Liver (tissue), 9 donors: Measurements from ENCODE around the gene ACSM6. TPM values are rescaled to one million over a fixed set of nuclear protein-coding genes. Genes with fewer than 3 reads are reported as not detected.

Experiments
- DNase-seq: peaks from one replicate; pipeline ENCODE4 v3.0.0-alpha.2; 2017; ENCODE audit warnings: low spot score
- H3K27ac ChIP-seq, 2 donors: one replicate each; pipeline ENCODE4 v1.7.0; 2013; ENCODE audit warnings: inconsistent platforms in 2 of 2, low read length in 2 of 2, control low read depth in 1 of 2, low read depth in 1 of 2, mild to moderate bottlenecking in 1 of 2
- H3K27me3 ChIP-seq, 4 donors: one replicate each; pipeline versions ENCODE4 v1.6.1 to v1.7.0; 2013; ENCODE audit warnings: low read length in 3 of 4, inconsistent platforms in 1 of 4, mild to moderate bottlenecking in 1 of 4, moderate library complexity in 1 of 4; ENCODE audit not compliant: control insufficient read depth in 4 of 4, insufficient read depth in 4 of 4
- H3K36me3 ChIP-seq, 4 donors: one replicate each; pipeline versions ENCODE4 v1.6.1 to v1.7.0; 2013; ENCODE audit warnings: low read length in 3 of 4, mild to moderate bottlenecking in 3 of 4, low read depth in 1 of 4, moderate library complexity in 1 of 4; ENCODE audit not compliant: control insufficient read depth in 4 of 4, insufficient read depth in 3 of 4
- H3K4me1 ChIP-seq, 4 donors: one replicate each; pipeline versions ENCODE4 v1.6.1 to v1.7.0; 2013; ENCODE audit warnings: low read length in 3 of 4, mild to moderate bottlenecking in 3 of 4, moderate library complexity in 1 of 4; ENCODE audit not compliant: control insufficient read depth in 4 of 4, insufficient read depth in 4 of 4
- H3K4me3 ChIP-seq, 3 donors: one replicate each; pipeline versions ENCODE4 v1.6.1 to v1.7.0; 2013; ENCODE audit warnings: low read length in 3 of 3, control low read depth in 1 of 3, low read depth in 1 of 3, mild to moderate bottlenecking in 1 of 3
- H3K9ac ChIP-seq, 2 donors: one replicate each; pipeline ENCODE4 v1.7.0; 2013; ENCODE audit warnings: low read length in 2 of 2, mild to moderate bottlenecking in 2 of 2, moderate library complexity in 2 of 2, control low read depth in 1 of 2, low read depth in 1 of 2
- H3K9me3 ChIP-seq, 4 donors: one replicate each; pipeline versions ENCODE4 v1.6.1 to v1.7.0; 2013; ENCODE audit warnings: low read length in 3 of 4; ENCODE audit not compliant: control insufficient read depth in 4 of 4
- EGR1 ChIP-seq, 2 donors: IDR thresholded peaks; 2 replicates each; pipeline ENCODE4 v1.6.1; 2016 to 2018; ENCODE audit warnings: antibody characterized with exemption in 2 of 2, low read depth in 2 of 2
- FOXA1 ChIP-seq: IDR thresholded peaks from 2 replicates; pipeline ENCODE4 v1.6.1; 2016; ENCODE audit warnings: antibody characterized with exemption
- FOXA2 ChIP-seq: IDR thresholded peaks from 2 replicates; pipeline ENCODE4 v1.6.1; 2016; ENCODE audit warnings: antibody characterized with exemption
- GABPA ChIP-seq, 2 donors: IDR thresholded peaks in 1 of 2; conservative IDR thresholded peaks in 1 of 2; 2 replicates each; pipeline ENCODE4 v1.6.1; 2016; ENCODE audit warnings: antibody characterized with exemption in 2 of 2, mild to moderate bottlenecking in 1 of 2, moderate library complexity in 1 of 2
- HNF4A ChIP-seq, 2 donors: conservative IDR thresholded peaks; 2 replicates each; pipeline ENCODE4 v1.6.1; 2016; ENCODE audit warnings: antibody characterized with exemption in 2 of 2, mild to moderate bottlenecking in 2 of 2
- HNF4G ChIP-seq: IDR thresholded peaks from 2 replicates; pipeline ENCODE4 v1.6.1; 2016; ENCODE audit warnings: antibody characterized with exemption
- JUND ChIP-seq, 2 donors: IDR thresholded peaks; 2 replicates each; pipeline ENCODE4 v1.6.1; 2016; ENCODE audit warnings: antibody characterized with exemption in 2 of 2
- NR2F2 ChIP-seq: IDR thresholded peaks from 2 replicates; pipeline ENCODE4 v1.6.1; 2016; ENCODE audit warnings: antibody characterized with exemption
- RAD21 ChIP-seq, 2 donors: IDR thresholded peaks; 2 replicates each; pipeline ENCODE4 v1.6.1; 2016; ENCODE audit warnings: antibody characterized with exemption in 2 of 2, mild to moderate bottlenecking in 2 of 2
- RXRA ChIP-seq, 2 donors: IDR thresholded peaks; 2 replicates each; pipeline ENCODE4 v1.6.1; 2017 to 2018; ENCODE audit warnings: antibody characterized with exemption in 2 of 2, mild to moderate bottlenecking in 1 of 2
- SP1 ChIP-seq: IDR thresholded peaks from 2 replicates; pipeline ENCODE4 v1.6.1; 2018; ENCODE audit warnings: antibody characterized with exemption, mild to moderate bottlenecking
- TAF1 ChIP-seq: conservative IDR thresholded peaks from 2 replicates; pipeline ENCODE4 v1.6.1; 2016; ENCODE audit warnings: antibody characterized with exemption, mild to moderate bottlenecking
- YY1 ChIP-seq: IDR thresholded peaks from 2 replicates; pipeline ENCODE4 v1.6.1; 2016; ENCODE audit warnings: antibody characterized with exemption, mild to moderate bottlenecking
- WGBS: extraction: QIAGEN DNeasy Blood & Tissue Kit; methylation state at CpG from one replicate; pipeline ENCODE4 v1.1.7; 2013; 5-methylcytosine and 5-hydroxymethylcytosine counted together
- polyA plus RNA-seq, 2 donors: library from polyadenylated mRNA; stranded (reverse) in 1 of 2; unstranded in 1 of 2; fragments of 200-250 nt in 1 of 2; fragments of >200 nt in 1 of 2; fragmentation: Nextera tagmentation in 1 of 2; extraction: Ambion mirVana in 1 of 2; gene quantifications; one replicate each; pipeline versions ENCODE4 v1.2.1 to v1.2.3, GENCODE V29; 2013 to 2015
- total RNA-seq, 2 donors: library from RNA; depleted of rRNA; stranded (reverse); fragments of >200 nt; gene quantifications; one replicate each; pipeline ENCODE4 v1.2.3, GENCODE V29; 2014
- TF ChIP-seq, protein P1 (sequence below): IDR thresholded peaks from 2 replicates; pipeline ENCODE4 v1.6.1; 2016; ENCODE audit warnings: antibody characterized with exemption
- TF ChIP-seq, protein P2 (sequence below): fragments of 150-350 bp; IDR thresholded peaks from 2 replicates; pipeline ENCODE4 v1.5.1; 2017; ENCODE audit warnings: improper control_type of control experiment, low read depth, low read length; ENCODE audit not compliant: missing input control
- TF ChIP-seq, protein P3 (sequence below): IDR thresholded peaks from 2 replicates; pipeline ENCODE4 v1.6.1; 2016; ENCODE audit warnings: antibody characterized with exemption
- TF ChIP-seq, protein P4 (sequence below): IDR thresholded peaks from 2 replicates; pipeline ENCODE4 v1.6.1; 2016; ENCODE audit warnings: antibody characterized with exemption
- TF ChIP-seq, protein P5 (sequence below): IDR thresholded peaks from 2 replicates; pipeline ENCODE4 v1.6.1; 2016; ENCODE audit warnings: antibody characterized with exemption, mild to moderate bottlenecking
- donor health status: healthy.
- donor health status: healthy.
- donor health status: healthy.
- donor health status: healthy.
- donor health status: healthy.

Gene ACSM6
- total and polyA plus RNA-seq, 4 donors: not detected

DNA sequence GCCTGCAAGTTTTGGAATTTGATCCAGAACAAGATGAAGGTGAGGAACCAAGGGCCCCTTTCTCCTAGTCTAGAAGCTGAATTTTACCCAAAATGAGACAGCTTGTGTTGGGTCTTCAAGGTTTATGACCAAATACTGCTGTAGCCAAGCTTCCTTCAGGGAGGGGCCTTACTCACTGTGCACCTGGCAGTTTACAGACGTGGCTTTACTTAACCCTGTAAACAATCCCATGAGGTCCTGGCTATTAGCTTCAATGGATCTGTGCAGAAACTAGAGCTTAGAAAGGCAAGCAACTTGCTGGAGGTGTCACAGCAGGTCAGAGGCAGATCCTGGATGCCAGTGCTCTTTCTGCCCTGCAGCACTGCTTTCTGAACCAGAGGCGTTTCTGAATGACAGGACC, 50.1 kb downstream of the ACSM6 start:
- Histone ChIP-seq H3K36me3 (peaks cover 3 to 31% (median 28%) of the 10 kb centered on the region in 4 donors), H3K4me1 (peaks cover 0 to 3% (median 0%) of the 10 kb centered on the region in 4 donors), H3K9ac (no peak overlapping the region), H3K9me3 (no peaks in the 10 kb centered on the region), H3K27me3 (no peaks in the 10 kb centered on the region), H3K4me3 (no peak overlapping the region), H3K27ac (no peak overlapping the region)
- DNase-seq: no peak
- TF ChIP-seq, protein P1, sequence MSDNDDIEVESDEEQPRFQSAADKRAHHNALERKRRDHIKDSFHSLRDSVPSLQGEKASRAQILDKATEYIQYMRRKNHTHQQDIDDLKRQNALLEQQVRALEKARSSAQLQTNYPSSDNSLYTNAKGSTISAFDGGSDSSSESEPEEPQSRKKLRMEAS: no peak
- TF ChIP-seq FOXA2 (no peak), TAF1 (no peak), RAD21 (IDR thresholded peaks at IDR 0.05) (no peak)
- WGBS: 76% methylated on average over 2 of the region's 2 CpGs

DNA sequence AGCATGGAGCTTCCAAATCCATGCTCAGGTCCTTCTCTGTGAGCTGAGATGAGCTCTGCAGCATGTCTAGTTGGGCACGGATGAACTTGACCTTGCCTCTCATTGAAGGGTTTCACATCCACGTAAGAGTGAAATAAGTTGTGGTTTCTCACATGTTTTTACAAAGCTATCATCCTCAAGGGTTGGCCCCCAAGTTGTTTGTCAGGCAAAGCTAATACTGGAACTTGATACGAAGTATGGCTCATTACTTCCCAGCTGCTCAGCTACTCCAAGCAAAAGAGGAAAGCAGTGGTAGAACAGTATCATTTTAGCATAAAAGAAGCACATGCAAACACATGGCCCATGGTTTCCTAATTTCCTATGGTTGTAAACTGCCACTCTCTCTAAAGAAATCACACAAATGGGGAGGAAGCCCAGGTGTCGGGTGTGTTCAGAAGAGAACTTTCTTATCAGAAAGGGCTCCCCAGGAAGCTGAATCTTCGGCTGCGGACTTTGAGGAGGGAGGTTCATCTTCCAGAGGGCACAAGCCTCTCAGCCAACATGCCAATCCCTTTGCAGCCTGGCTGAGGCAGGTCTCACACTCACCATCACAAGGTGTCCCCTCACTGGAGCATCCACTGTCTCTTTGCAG, 51.5 kb downstream of the ACSM6 start:
- Histone ChIP-seq H3K9ac (no peak overlapping the region), H3K4me3 (no peak overlapping the region), H3K27me3 (no peaks in the 10 kb centered on the region), H3K4me1 (peaks cover 0 to 3% (median 0%) of the 10 kb centered on the region in 4 donors), H3K9me3 (no peaks in the 10 kb centered on the region), H3K36me3 (peaks cover 3 to 27% (median 24%) of the 10 kb centered on the region in 4 donors), H3K27ac (no peak overlapping the region)
- no peak for TF ChIP-seq FOXA1
- TF ChIP-seq TAF1: no peak
- TF ChIP-seq, protein P2, sequence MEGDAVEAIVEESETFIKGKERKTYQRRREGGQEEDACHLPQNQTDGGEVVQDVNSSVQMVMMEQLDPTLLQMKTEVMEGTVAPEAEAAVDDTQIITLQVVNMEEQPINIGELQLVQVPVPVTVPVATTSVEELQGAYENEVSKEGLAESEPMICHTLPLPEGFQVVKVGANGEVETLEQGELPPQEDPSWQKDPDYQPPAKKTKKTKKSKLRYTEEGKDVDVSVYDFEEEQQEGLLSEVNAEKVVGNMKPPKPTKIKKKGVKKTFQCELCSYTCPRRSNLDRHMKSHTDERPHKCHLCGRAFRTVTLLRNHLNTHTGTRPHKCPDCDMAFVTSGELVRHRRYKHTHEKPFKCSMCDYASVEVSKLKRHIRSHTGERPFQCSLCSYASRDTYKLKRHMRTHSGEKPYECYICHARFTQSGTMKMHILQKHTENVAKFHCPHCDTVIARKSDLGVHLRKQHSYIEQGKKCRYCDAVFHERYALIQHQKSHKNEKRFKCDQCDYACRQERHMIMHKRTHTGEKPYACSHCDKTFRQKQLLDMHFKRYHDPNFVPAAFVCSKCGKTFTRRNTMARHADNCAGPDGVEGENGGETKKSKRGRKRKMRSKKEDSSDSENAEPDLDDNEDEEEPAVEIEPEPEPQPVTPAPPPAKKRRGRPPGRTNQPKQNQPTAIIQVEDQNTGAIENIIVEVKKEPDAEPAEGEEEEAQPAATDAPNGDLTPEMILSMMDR: no peak
- TF ChIP-seq, protein P3, sequence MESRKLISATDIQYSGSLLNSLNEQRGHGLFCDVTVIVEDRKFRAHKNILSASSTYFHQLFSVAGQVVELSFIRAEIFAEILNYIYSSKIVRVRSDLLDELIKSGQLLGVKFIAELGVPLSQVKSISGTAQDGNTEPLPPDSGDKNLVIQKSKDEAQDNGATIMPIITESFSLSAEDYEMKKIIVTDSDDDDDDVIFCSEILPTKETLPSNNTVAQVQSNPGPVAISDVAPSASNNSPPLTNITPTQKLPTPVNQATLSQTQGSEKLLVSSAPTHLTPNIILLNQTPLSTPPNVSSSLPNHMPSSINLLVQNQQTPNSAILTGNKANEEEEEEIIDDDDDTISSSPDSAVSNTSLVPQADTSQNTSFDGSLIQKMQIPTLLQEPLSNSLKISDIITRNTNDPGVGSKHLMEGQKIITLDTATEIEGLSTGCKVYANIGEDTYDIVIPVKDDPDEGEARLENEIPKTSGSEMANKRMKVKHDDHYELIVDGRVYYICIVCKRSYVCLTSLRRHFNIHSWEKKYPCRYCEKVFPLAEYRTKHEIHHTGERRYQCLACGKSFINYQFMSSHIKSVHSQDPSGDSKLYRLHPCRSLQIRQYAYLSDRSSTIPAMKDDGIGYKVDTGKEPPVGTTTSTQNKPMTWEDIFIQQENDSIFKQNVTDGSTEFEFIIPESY: no peak
- no peak for TF ChIP-seq JUND (IDR thresholded peaks at IDR 0.05)
- TF ChIP-seq GABPA (IDR thresholded peaks at IDR 0.05 in 1 of 2, conservative IDR thresholded peaks at IDR 0.05 in 1 of 2): no peak
- no peak for TF ChIP-seq NR2F2
- no peak for TF ChIP-seq HNF4A (conservative IDR thresholded peaks at IDR 0.05)
- no peak for TF ChIP-seq EGR1 (IDR thresholded peaks at IDR 0.05; ENCODE audit: low read depth in 2 of 2)
- TF ChIP-seq, protein P1: no peak
- TF ChIP-seq RXRA (IDR thresholded peaks at IDR 0.05): no peak
- no peak for TF ChIP-seq RAD21 (IDR thresholded peaks at IDR 0.05)
- no peak for TF ChIP-seq HNF4G
- TF ChIP-seq SP1: no peak
- TF ChIP-seq YY1: no peak
- TF ChIP-seq, protein P4, sequence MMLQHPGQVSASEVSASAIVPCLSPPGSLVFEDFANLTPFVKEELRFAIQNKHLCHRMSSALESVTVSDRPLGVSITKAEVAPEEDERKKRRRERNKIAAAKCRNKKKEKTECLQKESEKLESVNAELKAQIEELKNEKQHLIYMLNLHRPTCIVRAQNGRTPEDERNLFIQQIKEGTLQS: no peak
- TF ChIP-seq, protein P5, sequence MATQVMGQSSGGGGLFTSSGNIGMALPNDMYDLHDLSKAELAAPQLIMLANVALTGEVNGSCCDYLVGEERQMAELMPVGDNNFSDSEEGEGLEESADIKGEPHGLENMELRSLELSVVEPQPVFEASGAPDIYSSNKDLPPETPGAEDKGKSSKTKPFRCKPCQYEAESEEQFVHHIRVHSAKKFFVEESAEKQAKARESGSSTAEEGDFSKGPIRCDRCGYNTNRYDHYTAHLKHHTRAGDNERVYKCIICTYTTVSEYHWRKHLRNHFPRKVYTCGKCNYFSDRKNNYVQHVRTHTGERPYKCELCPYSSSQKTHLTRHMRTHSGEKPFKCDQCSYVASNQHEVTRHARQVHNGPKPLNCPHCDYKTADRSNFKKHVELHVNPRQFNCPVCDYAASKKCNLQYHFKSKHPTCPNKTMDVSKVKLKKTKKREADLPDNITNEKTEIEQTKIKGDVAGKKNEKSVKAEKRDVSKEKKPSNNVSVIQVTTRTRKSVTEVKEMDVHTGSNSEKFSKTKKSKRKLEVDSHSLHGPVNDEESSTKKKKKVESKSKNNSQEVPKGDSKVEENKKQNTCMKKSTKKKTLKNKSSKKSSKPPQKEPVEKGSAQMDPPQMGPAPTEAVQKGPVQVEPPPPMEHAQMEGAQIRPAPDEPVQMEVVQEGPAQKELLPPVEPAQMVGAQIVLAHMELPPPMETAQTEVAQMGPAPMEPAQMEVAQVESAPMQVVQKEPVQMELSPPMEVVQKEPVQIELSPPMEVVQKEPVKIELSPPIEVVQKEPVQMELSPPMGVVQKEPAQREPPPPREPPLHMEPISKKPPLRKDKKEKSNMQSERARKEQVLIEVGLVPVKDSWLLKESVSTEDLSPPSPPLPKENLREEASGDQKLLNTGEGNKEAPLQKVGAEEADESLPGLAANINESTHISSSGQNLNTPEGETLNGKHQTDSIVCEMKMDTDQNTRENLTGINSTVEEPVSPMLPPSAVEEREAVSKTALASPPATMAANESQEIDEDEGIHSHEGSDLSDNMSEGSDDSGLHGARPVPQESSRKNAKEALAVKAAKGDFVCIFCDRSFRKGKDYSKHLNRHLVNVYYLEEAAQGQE: no peak
- no peak for TF ChIP-seq FOXA2
- WGBS: 77% methylated on average over 6 of the region's 6 CpGs
- DNase-seq: no peak
